Measurements from ENCODE around the gene SLC66A1. TPM values are rescaled to one million over a fixed set of nuclear protein-coding genes. Genes with fewer than 3 reads are reported as not detected.

Gene SLC66A1
- total and polyA plus RNA-seq, 9 of the 15 experiments (the other 6 are each of a cell fraction or from before 2014, with no cell fraction given) = 1.2 to 40.8 (median 18.6) TPM

DNA sequence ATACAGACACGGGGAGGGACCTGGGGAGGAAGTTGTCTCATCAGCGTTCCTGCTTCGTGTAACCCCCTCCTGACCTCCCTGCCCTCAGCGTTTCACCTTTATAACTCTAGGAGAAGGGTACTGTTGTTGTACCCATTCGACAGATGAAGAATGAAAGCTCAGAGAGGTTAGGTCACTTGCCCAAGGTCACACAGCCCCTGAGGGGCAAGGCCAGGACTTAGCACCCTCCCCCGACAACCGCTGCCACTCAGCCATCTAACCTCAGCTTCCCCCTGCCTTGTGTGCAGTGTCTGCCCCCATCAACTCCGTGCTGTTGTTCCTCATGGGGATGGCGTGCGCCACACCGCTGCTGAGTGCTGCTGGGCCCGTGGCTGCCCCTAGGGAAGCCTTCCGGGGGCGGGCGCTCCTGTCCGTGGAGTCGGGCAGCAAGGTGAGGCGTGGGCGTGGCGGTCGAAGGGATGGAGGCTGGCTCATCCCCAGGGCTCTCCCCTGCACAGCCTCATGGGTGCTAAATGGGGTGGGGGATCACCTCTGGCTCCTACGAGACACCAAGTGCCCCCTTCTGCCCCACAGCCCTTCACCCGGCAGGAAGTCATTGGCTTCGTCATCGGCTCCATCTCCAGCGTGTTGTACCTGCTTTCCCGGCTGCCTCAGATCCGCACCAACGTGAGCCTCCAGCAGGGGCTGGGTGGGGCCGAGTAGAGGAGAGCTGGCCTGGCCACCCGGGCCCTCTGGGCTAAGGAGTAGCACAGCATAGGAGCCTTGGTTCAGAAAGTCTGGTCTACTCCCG, 14.0 kb downstream of the SLC66A1 start (continued):
- TF ChIP-seq, protein P1, sequence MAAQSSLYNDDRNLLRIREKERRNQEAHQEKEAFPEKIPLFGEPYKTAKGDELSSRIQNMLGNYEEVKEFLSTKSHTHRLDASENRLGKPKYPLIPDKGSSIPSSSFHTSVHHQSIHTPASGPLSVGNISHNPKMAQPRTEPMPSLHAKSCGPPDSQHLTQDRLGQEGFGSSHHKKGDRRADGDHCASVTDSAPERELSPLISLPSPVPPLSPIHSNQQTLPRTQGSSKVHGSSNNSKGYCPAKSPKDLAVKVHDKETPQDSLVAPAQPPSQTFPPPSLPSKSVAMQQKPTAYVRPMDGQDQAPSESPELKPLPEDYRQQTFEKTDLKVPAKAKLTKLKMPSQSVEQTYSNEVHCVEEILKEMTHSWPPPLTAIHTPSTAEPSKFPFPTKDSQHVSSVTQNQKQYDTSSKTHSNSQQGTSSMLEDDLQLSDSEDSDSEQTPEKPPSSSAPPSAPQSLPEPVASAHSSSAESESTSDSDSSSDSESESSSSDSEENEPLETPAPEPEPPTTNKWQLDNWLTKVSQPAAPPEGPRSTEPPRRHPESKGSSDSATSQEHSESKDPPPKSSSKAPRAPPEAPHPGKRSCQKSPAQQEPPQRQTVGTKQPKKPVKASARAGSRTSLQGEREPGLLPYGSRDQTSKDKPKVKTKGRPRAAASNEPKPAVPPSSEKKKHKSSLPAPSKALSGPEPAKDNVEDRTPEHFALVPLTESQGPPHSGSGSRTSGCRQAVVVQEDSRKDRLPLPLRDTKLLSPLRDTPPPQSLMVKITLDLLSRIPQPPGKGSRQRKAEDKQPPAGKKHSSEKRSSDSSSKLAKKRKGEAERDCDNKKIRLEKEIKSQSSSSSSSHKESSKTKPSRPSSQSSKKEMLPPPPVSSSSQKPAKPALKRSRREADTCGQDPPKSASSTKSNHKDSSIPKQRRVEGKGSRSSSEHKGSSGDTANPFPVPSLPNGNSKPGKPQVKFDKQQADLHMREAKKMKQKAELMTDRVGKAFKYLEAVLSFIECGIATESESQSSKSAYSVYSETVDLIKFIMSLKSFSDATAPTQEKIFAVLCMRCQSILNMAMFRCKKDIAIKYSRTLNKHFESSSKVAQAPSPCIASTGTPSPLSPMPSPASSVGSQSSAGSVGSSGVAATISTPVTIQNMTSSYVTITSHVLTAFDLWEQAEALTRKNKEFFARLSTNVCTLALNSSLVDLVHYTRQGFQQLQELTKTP (IDR thresholded peaks at IDR 0.05; ENCODE audit: low read depth in 1 of 2, partially characterized antibody in 2 of 2) = no peak
- TF ChIP-seq HEY1 (CRISPR knock-in tag; IDR thresholded peaks at IDR 0.05; ENCODE audit: borderline replicate concordance) (0 out of 2 replicates have a peak, but pooled peaks have one; percentile 52), ZKSCAN3 (CRISPR knock-in tag; IDR thresholded peaks at IDR 0.05) (no peak), TARDBP (IDR thresholded peaks at IDR 0.05) (no peak), ZNF584 (CRISPR knock-in tag; IDR thresholded peaks at IDR 0.05; ENCODE audit: low read depth) (no peak), ZNF174 (CRISPR knock-in tag; IDR thresholded peaks at IDR 0.05) (no peak), FOS (IDR thresholded peaks at IDR 0.05; ENCODE audit: extremely low read depth, insufficient read length) (no peak), LEF1 (IDR thresholded peaks at IDR 0.05) (no peak), TBP (optimal IDR thresholded peaks at IDR 0.05; ENCODE audit: low read depth, low read length) (no peak), HDAC2 (IDR thresholded peaks at IDR 0.05) (peak; percentile 80), MAFG (tag; conservative IDR thresholded peaks at IDR 0.05) (no peak), ZKSCAN1 (IDR thresholded peaks at IDR 0.05; ENCODE audit: low read depth, low read length) (no peak), FOXP1 (CRISPR knock-in tag; IDR thresholded peaks at IDR 0.05) (no peak), ZNF75A (CRISPR knock-in tag; IDR thresholded peaks at IDR 0.05) (no peak), FOSL1 (tag; conservative IDR thresholded peaks at IDR 0.05) (no peak), ZNF436 (CRISPR knock-in tag; IDR thresholded peaks at IDR 0.05) (no peak), HMG20B (CRISPR knock-in tag; IDR thresholded peaks at IDR 0.05) (no peak), ZFPM2 (CRISPR knock-in tag; IDR thresholded peaks at IDR 0.05) (no peak)
- TF ChIP-seq, protein P2, sequence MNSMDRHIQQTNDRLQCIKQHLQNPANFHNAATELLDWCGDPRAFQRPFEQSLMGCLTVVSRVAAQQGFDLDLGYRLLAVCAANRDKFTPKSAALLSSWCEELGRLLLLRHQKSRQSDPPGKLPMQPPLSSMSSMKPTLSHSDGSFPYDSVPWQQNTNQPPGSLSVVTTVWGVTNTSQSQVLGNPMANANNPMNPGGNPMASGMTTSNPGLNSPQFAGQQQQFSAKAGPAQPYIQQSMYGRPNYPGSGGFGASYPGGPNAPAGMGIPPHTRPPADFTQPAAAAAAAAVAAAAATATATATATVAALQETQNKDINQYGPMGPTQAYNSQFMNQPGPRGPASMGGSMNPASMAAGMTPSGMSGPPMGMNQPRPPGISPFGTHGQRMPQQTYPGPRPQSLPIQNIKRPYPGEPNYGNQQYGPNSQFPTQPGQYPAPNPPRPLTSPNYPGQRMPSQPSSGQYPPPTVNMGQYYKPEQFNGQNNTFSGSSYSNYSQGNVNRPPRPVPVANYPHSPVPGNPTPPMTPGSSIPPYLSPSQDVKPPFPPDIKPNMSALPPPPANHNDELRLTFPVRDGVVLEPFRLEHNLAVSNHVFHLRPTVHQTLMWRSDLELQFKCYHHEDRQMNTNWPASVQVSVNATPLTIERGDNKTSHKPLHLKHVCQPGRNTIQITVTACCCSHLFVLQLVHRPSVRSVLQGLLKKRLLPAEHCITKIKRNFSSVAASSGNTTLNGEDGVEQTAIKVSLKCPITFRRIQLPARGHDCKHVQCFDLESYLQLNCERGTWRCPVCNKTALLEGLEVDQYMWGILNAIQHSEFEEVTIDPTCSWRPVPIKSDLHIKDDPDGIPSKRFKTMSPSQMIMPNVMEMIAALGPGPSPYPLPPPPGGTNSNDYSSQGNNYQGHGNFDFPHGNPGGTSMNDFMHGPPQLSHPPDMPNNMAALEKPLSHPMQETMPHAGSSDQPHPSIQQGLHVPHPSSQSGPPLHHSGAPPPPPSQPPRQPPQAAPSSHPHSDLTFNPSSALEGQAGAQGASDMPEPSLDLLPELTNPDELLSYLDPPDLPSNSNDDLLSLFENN (IDR thresholded peaks at IDR 0.05; ENCODE audit: low read depth in 2 of 2, low read length in 2 of 2) = no peak
- TF ChIP-seq, protein P3, sequence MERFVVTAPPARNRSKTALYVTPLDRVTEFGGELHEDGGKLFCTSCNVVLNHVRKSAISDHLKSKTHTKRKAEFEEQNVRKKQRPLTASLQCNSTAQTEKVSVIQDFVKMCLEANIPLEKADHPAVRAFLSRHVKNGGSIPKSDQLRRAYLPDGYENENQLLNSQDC (CRISPR knock-in tag; IDR thresholded peaks at IDR 0.05) = no peak
- TF ChIP-seq, protein P4, sequence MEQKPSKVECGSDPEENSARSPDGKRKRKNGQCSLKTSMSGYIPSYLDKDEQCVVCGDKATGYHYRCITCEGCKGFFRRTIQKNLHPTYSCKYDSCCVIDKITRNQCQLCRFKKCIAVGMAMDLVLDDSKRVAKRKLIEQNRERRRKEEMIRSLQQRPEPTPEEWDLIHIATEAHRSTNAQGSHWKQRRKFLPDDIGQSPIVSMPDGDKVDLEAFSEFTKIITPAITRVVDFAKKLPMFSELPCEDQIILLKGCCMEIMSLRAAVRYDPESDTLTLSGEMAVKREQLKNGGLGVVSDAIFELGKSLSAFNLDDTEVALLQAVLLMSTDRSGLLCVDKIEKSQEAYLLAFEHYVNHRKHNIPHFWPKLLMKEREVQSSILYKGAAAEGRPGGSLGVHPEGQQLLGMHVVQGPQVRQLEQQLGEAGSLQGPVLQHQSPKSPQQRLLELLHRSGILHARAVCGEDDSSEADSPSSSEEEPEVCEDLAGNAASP (IDR thresholded peaks at IDR 0.05) = no peak

All from K562 (cell line).